Measurements from ENCODE around the gene PCED1B. TPM values are rescaled to one million over a fixed set of nuclear protein-coding genes. Genes with fewer than 3 reads are reported as not detected.
A peak's percentile ranks its signal among the peaks of the same experiment; 100 is the strongest.

Gene PCED1B
- total RNA-seq, 1 experiment from 2014 or later = 6.6 TPM

- TF ChIP-seq ERG (CRISPR knock-in tag; IDR thresholded peaks at IDR 0.05) = no peak
Measured at GRCh38 chr12:47224563-47225133, 145.2 kb downstream of the PCED1B start (continued).

- H3K27ac Mint-ChIP-seq = peak overlapping the region; percentile 100
- H3K4me3 Mint-ChIP-seq = peak overlapping the region; percentile 61; the same call in 1 of the 2 replicates
- H3K27me3 Mint-ChIP-seq (ENCODE audit: low read depth) = peaks cover 3% of the 10 kb centered on the region; the same call in 1 of the 2 replicates
- TF ChIP-seq ZSCAN18 (CRISPR knock-in tag; IDR thresholded peaks at IDR 0.05) (no peak), E2F4 (CRISPR knock-in tag; IDR thresholded peaks at IDR 0.05; ENCODE audit: borderline replicate concordance, low read depth) (no peak), PREB (CRISPR knock-in tag; IDR thresholded peaks at IDR 0.05; ENCODE audit: borderline replicate concordance) (no peak), CREB1 (CRISPR knock-in tag; IDR thresholded peaks at IDR 0.05) (no peak), CREM (CRISPR knock-in tag; IDR thresholded peaks at IDR 0.05) (no peak), ZBTB21 (CRISPR knock-in tag; IDR thresholded peaks at IDR 0.05; ENCODE audit: borderline replicate concordance) (no peak), MLX (CRISPR knock-in tag; IDR thresholded peaks at IDR 0.05) (no peak), FOXK1 (CRISPR knock-in tag; IDR thresholded peaks at IDR 0.05) (no peak), ARID4B (CRISPR knock-in tag; IDR thresholded peaks at IDR 0.05; ENCODE audit: borderline replicate concordance) (no peak), NR1H2 (CRISPR knock-in tag; IDR thresholded peaks at IDR 0.05) (no peak), FOXP4 (CRISPR knock-in tag; IDR thresholded peaks at IDR 0.05) (no peak), NFATC4 (CRISPR knock-in tag; IDR thresholded peaks at IDR 0.05) (no peak), SMAD4 (CRISPR knock-in tag; IDR thresholded peaks at IDR 0.05) (no peak), TEAD4 (CRISPR knock-in tag; IDR thresholded peaks at IDR 0.05) (no peak), TP53 (CRISPR knock-in tag; IDR thresholded peaks at IDR 0.05) (no peak), ATF6 (CRISPR knock-in tag; IDR thresholded peaks at IDR 0.05) (no peak), ERG (CRISPR knock-in tag; IDR thresholded peaks at IDR 0.05) (no peak)
Measured at GRCh38 chr12:47225356-47225755, 145.9 kb downstream of the PCED1B start.

More at GRCh38 chr12:47225356-47225755, 145.9 kb downstream of the PCED1B start:
- DNase-seq (ENCODE audit: low spot score) (no peak), ATAC-seq (no peak)
- Mint-ChIP-seq H3K4me1 (peaks cover 58% of the 10 kb centered on the region), H3K36me3 (no peaks in the 10 kb centered on the region), H3K9me3 (no peaks in the 10 kb centered on the region)
- POLR2A ChIA-PET = no interaction called here
- CTCF ChIA-PET = no interaction called here

Measured in WTC11 (cell line).